Measurements from ENCODE around the gene ANKRD45. TPM values are rescaled to one million over a fixed set of nuclear protein-coding genes. Genes with fewer than 3 reads are reported as not detected.

ANKRD45 gene
- total RNA-seq, 1 experiment from 2014 or later = not detected

- no peaks in the 10 kb centered on the region for H3K36me3 Mint-ChIP-seq (ENCODE audit: insufficient read depth, unreplicated experiment)
- ChIA-PET POLR2A (interaction anchor here (0.6 to 1.9 kb wide), 4 partner anchors 10 to 36 kb away, joined by 3 to 4 read pairs (median 4); no protein-coding TSS in a partner anchor), CTCF (interaction anchor here (0.6 to 0.7 kb wide), 2 partner anchors 150 to 775 kb away, joined by 3 to 4 read pairs; no protein-coding TSS in a partner anchor)
- H3K27me3 Mint-ChIP-seq (ENCODE audit: insufficient read depth, unreplicated experiment) = no peaks in the 10 kb centered on the region
- no peak overlapping the region for H3K4me3 Mint-ChIP-seq (ENCODE audit: unreplicated experiment)
- no peaks in the 10 kb centered on the region for H3K4me1 Mint-ChIP-seq (ENCODE audit: insufficient read depth, unreplicated experiment)
- intact Hi-C loops (cut with micrococcal nuclease) = no loop called here
- DNase-seq (ENCODE audit: unreplicated experiment) = no peak
- no peak overlapping the region for H3K27ac Mint-ChIP-seq (ENCODE audit: low read depth, unreplicated experiment)
- no peak for TF ChIP-seq CTCF (IDR thresholded peaks at IDR 0.05; ENCODE audit: unreplicated experiment)
- BruUV-seq (replicated peaks) = no TSS peak
- H3K9me3 Mint-ChIP-seq (ENCODE audit: unreplicated experiment) = peaks cover 17% of the 10 kb centered on the region
Measured at GRCh38 chr1:173562813-173563212, 106.8 kb downstream of the ANKRD45 start.

GRCh38 chr1:173561263-173561662 is 108.4 kb downstream of the ANKRD45 start:
- TF ChIP-seq CTCF (IDR thresholded peaks at IDR 0.05; ENCODE audit: unreplicated experiment) = no peak
- no peaks in the 10 kb centered on the region for H3K36me3 Mint-ChIP-seq (ENCODE audit: insufficient read depth, unreplicated experiment)
- no TSS peak for BruUV-seq (replicated peaks)
- POLR2A ChIA-PET = interaction anchor here (0.7 to 1.9 kb wide), 4 partner anchors 11 to 34 kb away, joined by 3 to 4 read pairs (median 4); no protein-coding TSS in a partner anchor
- no peak for DNase-seq (ENCODE audit: unreplicated experiment)
- CTCF ChIA-PET = interaction anchor here (0.7 to 1.1 kb wide), 3 partner anchors 13 to 220 kb away, joined by 3 to 4 read pairs (median 3); no protein-coding TSS in a partner anchor
- no peaks in the 10 kb centered on the region for H3K27me3 Mint-ChIP-seq (ENCODE audit: insufficient read depth, unreplicated experiment)
- H3K4me3 Mint-ChIP-seq (ENCODE audit: unreplicated experiment) = no peak overlapping the region
- peaks cover 3% of the 10 kb centered on the region for H3K9me3 Mint-ChIP-seq (ENCODE audit: unreplicated experiment)
- H3K4me1 Mint-ChIP-seq (ENCODE audit: insufficient read depth, unreplicated experiment) = no peaks in the 10 kb centered on the region
- intact Hi-C loops (cut with micrococcal nuclease) = no loop called here
- H3K27ac Mint-ChIP-seq (ENCODE audit: low read depth, unreplicated experiment) = no peak overlapping the region

- Mint-ChIP-seq H3K4me1 (ENCODE audit: insufficient read depth, unreplicated experiment) (peaks cover 2% of the 10 kb centered on the region), H3K9me3 (ENCODE audit: unreplicated experiment) (no peaks in the 10 kb centered on the region), H3K27ac (ENCODE audit: low read depth, unreplicated experiment) (no peak overlapping the region), H3K27me3 (ENCODE audit: insufficient read depth, unreplicated experiment) (no peaks in the 10 kb centered on the region), H3K36me3 (ENCODE audit: insufficient read depth, unreplicated experiment) (no peaks in the 10 kb centered on the region), H3K4me3 (ENCODE audit: unreplicated experiment) (no peak overlapping the region)
- BruUV-seq (replicated peaks) = no TSS peak
- no peak for DNase-seq (ENCODE audit: unreplicated experiment)
- TF ChIP-seq CTCF (IDR thresholded peaks at IDR 0.05; ENCODE audit: unreplicated experiment) = no peak
- intact Hi-C loops (cut with micrococcal nuclease) = no loop called here
- CTCF ChIA-PET = interaction anchor here (0.7 to 1.0 kb wide), 3 partner anchors 26 to 221 kb away, joined by 3 to 5 read pairs (median 4); no protein-coding TSS in a partner anchor
- POLR2A ChIA-PET = interaction anchor here (0.7 to 1.3 kb wide), 2 partner anchors 10 to 13 kb away, joined by 3 read pairs; no protein-coding TSS in a partner anchor
Measured at GRCh38 chr1:173560285-173560880, 109.3 kb downstream of the ANKRD45 start.

Other genes with a start within 250 kb of the ANKRD45 start
- gene PRDX6, start 192.5 kb downstream of the ANKRD45 start, total RNA-seq (2022) = 502 and 563 TPM in 2 replicates
- not detected in 2 replicates for gene SLC9C2, start 66.8 kb downstream of the ANKRD45 start, total RNA-seq (2022)
- gene TEX50, start 34.5 kb downstream of the ANKRD45 start, total RNA-seq (2022) = not detected in 2 replicates
- 36.7 and 44.3 TPM in 2 replicates for gene KLHL20, start 45.1 kb upstream of the ANKRD45 start, total RNA-seq (2022)
- 34.6 and 40.4 TPM in 2 replicates for gene DARS2, start 154.8 kb upstream of the ANKRD45 start, total RNA-seq (2022)
- 14.1 and 24.5 TPM in 2 replicates for gene CENPL, start 155.0 kb upstream of the ANKRD45 start, total RNA-seq (2022)
- gene GAS5, start 198.1 kb upstream of the ANKRD45 start, total RNA-seq (2022) = 3,184 and 3,772 TPM in 2 replicates
- 12.8 and 15.2 TPM in 2 replicates for gene ZBTB37, start 198.5 kb upstream of the ANKRD45 start, total RNA-seq (2022)
- gene SERPINC1, start 247.5 kb upstream of the ANKRD45 start, total RNA-seq (2022) = not detected in 2 replicates